Tibial artery (tissue), 4 donors: ENCODE results near the gene PRKCD.

Source experiments
- DNase-seq, 2 donors: peaks; one replicate each; pipeline ENCODE4 v3.0.0-alpha.2; 2019
- H3K27ac ChIP-seq, 2 donors: fragments of 200-600 bp; sonication (generic) in 1 of 2; 1 replicate in 1 of 2; 2 replicates in 1 of 2; pipeline ENCODE4 v1.5.1; 2018 to 2019; ENCODE audit warnings: mild to moderate bottlenecking in 1 of 2
- H3K27me3 ChIP-seq, 2 donors: fragments of 200-600 bp; sonication (generic) in 1 of 2; one replicate each; pipeline versions ENCODE4 v1.5.1 to v1.6.0; 2016 to 2019
- H3K36me3 ChIP-seq, 3 donors: fragments of 200-600 bp; sonication (generic) in 2 of 3; one replicate each; pipeline ENCODE4 v1.5.1; 2016 to 2019; ENCODE audit warnings: mild to moderate bottlenecking in 2 of 3
- H3K4me1 ChIP-seq, 4 donors: fragments of 200-600 bp; sonication (generic) in 2 of 4; 1 replicate in 3 of 4; 2 replicates in 1 of 4; pipeline ENCODE4 v1.5.1; 2016 to 2019
- H3K4me3 ChIP-seq, 2 donors: fragments of 200-600 bp; sonication (generic) in 1 of 2; 1 replicate in 1 of 2; 2 replicates in 1 of 2; pipeline ENCODE4 v1.5.1; 2018 to 2019; ENCODE audit warnings: mild to moderate bottlenecking in 2 of 2
- H3K9me3 ChIP-seq, 3 donors: fragments of 200-600 bp; sonication (generic) in 1 of 3; one replicate each; pipeline ENCODE4 v1.5.1; 2016 to 2019
- intact Hi-C: fragments of 100-400 bp; cut with DNase I; formaldehyde crosslinking; loops from one replicate; pipeline ENCODE4 v1.15.0; 2023; ENCODE audit warnings: low total_unique reads
- TF ChIP-seq, protein P1 (sequence below), 2 experiments: fragments of 200-600 bp in 1 of 2; fragments of 450-650 bp in 1 of 2; IDR thresholded peaks; one replicate each; pipeline ENCODE4 v1.5.1; 2017 to 2019; ENCODE audit warnings: antibody characterized with exemption in 2 of 2, mild to moderate bottlenecking in 1 of 2, moderate library complexity in 1 of 2

PRKCD gene

DNA sequence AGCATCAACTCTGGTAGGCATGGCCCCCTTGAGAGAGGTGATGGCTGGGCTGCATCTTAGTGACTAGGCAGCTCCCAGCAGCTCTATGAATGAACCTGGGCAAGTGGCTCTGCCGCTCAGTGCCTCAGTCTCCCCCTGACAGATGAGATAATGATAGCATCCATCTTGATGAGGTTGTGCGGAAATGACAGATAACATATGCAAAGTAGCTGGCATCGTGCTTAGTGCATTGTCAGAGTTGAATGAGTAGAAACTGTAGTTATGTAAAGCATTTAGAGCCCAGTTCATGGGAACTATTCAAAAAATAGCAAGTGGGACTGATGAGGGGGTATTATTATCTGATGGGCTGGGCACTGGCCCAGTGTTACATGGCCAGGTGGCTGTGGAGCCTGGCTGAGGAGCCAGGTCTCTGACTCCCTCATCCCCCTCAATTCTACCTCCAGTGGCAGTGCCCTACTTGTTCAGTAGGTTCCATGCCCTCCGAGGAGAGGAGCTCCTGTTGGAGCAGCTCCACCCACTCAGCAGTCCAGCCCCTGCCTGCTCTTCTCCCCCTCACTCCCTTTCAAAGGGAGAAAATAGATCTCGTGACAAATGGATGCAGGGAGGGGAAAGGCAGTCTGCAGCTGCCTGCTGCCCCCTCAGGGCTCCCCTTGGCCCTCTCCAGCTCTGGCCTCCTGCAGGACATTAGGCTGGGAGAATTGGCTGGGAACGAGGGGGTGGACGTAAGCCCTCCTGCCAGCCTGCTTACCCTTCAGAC, 6.6 kb downstream of the PRKCD start:
- DNase-seq: no peak
- TF ChIP-seq, protein P1, sequence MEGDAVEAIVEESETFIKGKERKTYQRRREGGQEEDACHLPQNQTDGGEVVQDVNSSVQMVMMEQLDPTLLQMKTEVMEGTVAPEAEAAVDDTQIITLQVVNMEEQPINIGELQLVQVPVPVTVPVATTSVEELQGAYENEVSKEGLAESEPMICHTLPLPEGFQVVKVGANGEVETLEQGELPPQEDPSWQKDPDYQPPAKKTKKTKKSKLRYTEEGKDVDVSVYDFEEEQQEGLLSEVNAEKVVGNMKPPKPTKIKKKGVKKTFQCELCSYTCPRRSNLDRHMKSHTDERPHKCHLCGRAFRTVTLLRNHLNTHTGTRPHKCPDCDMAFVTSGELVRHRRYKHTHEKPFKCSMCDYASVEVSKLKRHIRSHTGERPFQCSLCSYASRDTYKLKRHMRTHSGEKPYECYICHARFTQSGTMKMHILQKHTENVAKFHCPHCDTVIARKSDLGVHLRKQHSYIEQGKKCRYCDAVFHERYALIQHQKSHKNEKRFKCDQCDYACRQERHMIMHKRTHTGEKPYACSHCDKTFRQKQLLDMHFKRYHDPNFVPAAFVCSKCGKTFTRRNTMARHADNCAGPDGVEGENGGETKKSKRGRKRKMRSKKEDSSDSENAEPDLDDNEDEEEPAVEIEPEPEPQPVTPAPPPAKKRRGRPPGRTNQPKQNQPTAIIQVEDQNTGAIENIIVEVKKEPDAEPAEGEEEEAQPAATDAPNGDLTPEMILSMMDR (IDR thresholded peaks at IDR 0.05): no peak
- Histone ChIP-seq H3K9me3 (no peaks in the 10 kb centered on the region), H3K36me3 (peaks cover 0 to 5% (median 4%) of the 10 kb centered on the region in 3 donors), H3K27ac (peak overlapping the region in 1 of 2 donors; percentile 30), H3K4me1 (peaks cover 0 to 69% (median 21%) of the 10 kb centered on the region in 4 donors), H3K4me3 (no peak overlapping the region), H3K27me3 (no peaks in the 10 kb centered on the region)
- intact Hi-C loops: no loop called here

DNA sequence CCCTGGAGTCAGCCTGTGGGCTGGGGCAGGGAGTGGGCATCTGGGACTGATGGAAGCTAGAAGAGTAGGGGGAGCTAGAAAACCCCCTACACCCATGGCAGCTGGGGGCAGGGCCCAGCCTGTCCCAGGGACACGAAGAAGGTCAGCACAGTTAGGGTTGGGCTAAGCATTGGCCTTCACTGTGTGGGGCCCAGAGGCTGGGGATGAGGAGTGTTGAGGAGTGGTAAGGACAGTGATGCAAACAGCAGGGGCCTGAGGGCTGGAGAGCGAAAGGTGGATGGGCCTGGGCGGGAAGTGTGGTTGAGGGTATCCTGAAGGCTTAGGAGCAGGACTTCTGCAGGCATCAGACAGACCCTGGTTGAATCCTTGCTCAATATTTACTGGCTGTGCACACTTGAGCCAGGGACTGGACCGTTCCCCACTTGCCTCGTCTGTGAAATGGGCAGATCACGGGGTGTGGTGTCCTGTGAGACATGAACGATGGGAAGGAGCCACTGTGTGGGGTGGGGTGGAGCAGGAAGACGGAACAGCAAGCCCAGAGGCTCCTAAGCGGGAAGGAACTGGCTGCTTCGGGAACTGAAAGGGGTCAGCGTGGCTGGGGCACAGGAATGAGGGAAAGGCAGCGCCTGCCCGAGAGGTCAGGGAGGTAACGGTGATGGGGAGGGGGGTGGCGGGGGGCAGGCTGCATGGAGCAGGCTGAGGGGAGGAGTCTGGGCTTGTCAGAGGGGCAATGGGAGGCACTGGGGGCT, 7.3 kb downstream of the PRKCD start:
- intact Hi-C loops: no loop called here
- peak overlapping the region in 1 of 2 donors; percentile 16 for H3K4me3 ChIP-seq
- peak overlapping the region in 1 of 2 donors; percentile 30 for H3K27ac ChIP-seq
- TF ChIP-seq, protein P1 (IDR thresholded peaks at IDR 0.05): no peak
- no peaks in the 10 kb centered on the region for H3K9me3 ChIP-seq
- no peaks in the 10 kb centered on the region for H3K27me3 ChIP-seq
- peak in 1 of 2 donors; percentile 43 for DNase-seq
- H3K4me1 ChIP-seq: peaks cover 0 to 63% (median 20%) of the 10 kb centered on the region in 4 donors
- H3K36me3 ChIP-seq: peaks cover 0 to 11% (median 4%) of the 10 kb centered on the region in 3 donors

DNA sequence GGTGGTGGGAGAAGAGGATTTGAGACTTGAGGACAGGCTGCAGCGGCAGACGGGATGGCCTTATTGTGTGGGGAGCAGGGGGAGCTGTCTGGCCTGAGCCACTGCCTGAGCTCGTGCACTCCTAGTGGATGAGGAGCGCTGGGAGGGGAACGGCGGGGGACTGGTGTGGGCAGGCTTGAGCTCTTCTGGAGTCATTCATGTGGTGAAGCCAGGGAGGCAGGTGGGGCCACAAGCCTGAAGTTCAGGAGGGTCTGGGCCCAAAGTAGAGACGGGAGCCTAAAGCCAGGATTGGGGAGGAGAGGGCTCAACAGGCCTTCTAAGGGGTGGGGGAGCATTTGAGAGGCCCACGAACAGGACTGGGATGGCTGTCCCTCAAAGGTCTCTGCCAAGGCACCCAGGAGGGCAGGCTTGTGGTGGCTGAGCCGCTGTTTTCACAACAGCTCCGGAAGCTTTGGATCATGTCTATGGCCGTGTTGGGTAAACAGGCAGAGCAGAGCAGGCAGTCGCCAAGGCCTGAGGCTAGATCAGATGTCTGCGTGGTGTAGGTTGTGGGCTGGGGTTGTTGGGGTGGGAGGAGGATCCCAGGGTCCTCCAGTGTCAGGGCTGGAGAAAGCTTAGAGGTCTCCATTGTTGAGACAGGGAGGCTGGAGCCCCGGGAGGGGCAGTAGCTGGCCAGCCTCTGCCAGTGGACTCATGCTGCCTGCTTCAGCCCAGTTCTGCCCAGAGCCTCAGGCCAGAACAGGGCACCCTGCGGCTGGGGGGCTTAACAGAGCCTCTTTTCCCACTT, 8.2 kb downstream of the PRKCD start:
- Histone ChIP-seq H3K36me3 (peaks cover 0 to 14% (median 4%) of the 10 kb centered on the region in 3 donors), H3K9me3 (no peaks in the 10 kb centered on the region), H3K4me1 (peaks cover 0 to 61% (median 20%) of the 10 kb centered on the region in 4 donors), H3K4me3 (peak overlapping the region in 1 of 2 donors; percentile 16), H3K27me3 (no peaks in the 10 kb centered on the region), H3K27ac (no peak overlapping the region)
- no peak for DNase-seq
- TF ChIP-seq, protein P1 (IDR thresholded peaks at IDR 0.05): no peak
- intact Hi-C loops: no loop called here

DNA sequence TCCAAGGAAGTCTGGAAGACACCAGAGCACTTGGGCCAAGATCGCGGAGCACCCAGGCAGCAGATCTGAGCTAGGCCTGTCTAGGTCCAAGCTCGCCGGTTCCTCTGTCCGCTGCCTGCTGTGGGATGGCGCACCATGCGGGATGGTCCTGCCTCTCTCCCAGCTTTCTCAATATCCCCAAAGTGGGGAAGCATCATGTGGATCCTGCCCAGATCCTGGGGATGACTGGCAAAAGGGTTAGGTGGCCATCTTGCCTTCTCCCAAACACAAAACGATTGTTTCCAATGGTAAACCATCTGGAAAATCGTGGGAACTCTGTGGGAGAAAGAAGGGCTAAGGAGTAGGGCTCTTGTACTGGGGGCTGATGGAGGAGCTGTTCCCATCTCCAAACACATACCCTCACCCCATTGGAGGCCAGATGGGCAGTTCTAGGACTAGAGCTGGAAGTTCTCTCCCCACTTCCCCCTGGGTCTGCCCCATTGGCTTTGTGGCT, 8.9 kb downstream of the PRKCD start:
- Histone ChIP-seq H3K27me3 (no peaks in the 10 kb centered on the region), H3K27ac (no peak overlapping the region), H3K9me3 (no peaks in the 10 kb centered on the region), H3K4me1 (peaks cover 0 to 56% (median 20%) of the 10 kb centered on the region in 4 donors), H3K4me3 (no peak overlapping the region), H3K36me3 (peaks cover 0 to 21% (median 4%) of the 10 kb centered on the region in 3 donors)
- DNase-seq: no peak
- TF ChIP-seq, protein P1 (IDR thresholded peaks at IDR 0.05): no peak
- intact Hi-C loops: no loop called here

DNA sequence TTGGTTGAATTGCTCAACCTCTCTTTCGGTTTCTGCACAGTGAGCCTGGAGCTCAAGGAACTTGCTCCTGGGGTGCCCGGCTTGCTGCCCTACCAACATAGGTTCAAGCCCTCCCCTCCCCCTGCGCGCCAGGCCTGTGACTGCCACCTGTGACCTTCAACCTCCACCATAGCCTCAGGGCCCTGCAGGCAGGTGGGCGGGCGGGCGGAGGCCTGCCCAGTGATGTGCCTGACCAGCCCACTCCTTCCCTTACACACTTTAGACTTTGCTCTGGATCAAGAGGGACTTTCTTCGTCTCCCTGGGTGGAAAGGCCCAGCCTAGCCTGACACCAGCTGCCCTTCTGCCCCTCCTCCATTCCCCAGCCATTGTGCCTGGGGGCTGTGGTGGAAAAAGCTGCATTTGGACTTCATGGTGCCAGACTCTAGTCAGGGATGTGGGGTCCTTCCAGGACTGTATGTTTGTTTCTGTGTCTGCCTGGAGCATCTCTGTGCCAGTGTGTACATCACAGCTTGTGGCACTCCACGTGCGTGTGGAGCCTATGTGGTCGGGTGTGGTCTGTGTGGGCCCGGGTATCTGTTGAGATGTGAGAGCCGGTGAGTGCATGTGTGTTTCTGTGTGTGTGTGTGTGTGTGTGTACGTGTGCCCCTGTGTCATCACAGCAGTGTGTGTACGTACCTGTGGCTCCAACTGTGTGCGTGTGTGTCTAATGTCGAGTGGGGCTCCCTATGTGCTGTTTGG, 9.5 kb downstream of the PRKCD start:
- TF ChIP-seq, protein P1 (IDR thresholded peaks at IDR 0.05): no peak
- intact Hi-C loops: no loop called here
- Histone ChIP-seq H3K4me3 (no peak overlapping the region), H3K9me3 (no peaks in the 10 kb centered on the region), H3K36me3 (peaks cover 0 to 27% (median under 1%) of the 10 kb centered on the region in 3 donors), H3K4me1 (peaks cover 0 to 52% (median 20%) of the 10 kb centered on the region in 4 donors), H3K27me3 (no peaks in the 10 kb centered on the region), H3K27ac (no peak overlapping the region)
- DNase-seq: no peak
